Cardiac muscle cell (in vitro differentiated cells and primary cell): Measurements from ENCODE around the gene DCAF16. TPM values are rescaled to one million over a fixed set of nuclear protein-coding genes. Genes with fewer than 3 reads are reported as not detected.

Experiments used
- DNase-seq, 2 donors: peaks; one replicate each; pipeline versions ENCODE4 v3.0.0 to v3.0.0-alpha.2; 2010 to 2017; ENCODE audit warnings: low read depth in 1 of 2, low spot score in 1 of 2
- H3K27ac ChIP-seq: fragments of 200-600 bp; sonication (generic); 2 replicates; pipeline ENCODE4 v1.5.1; 2016
- H3K27me3 ChIP-seq: fragments of 200-600 bp; sonication (generic); 2 replicates; pipeline ENCODE4 v1.6.0; 2016; ENCODE audit warnings: control low read depth
- H3K36me3 ChIP-seq: fragments of 200-600 bp; sonication (generic); 2 replicates; pipeline ENCODE4 v1.5.1; 2016; ENCODE audit warnings: control low read depth
- H3K4me1 ChIP-seq: fragments of 200-600 bp; sonication (generic); 2 replicates; pipeline ENCODE4 v1.8.1; 2017; ENCODE audit warnings: low read depth, mild to moderate bottlenecking, mixed run types
- H3K4me3 ChIP-seq: fragments of 200-600 bp; sonication (generic); 2 replicates; pipeline ENCODE4 v1.5.1; 2016; ENCODE audit warnings: mild to moderate bottlenecking
- H3K9me3 ChIP-seq: fragments of 200-600 bp; sonication (generic); 2 replicates; pipeline ENCODE4 v1.5.1; 2017; ENCODE audit warnings: low read depth, mild to moderate bottlenecking, control low read depth
- CTCF ChIP-seq: IDR thresholded peaks from 2 replicates; pipeline ENCODE4 v1.5.1; 2012; ENCODE audit warnings: low read depth, mild to moderate bottlenecking, low read length
- polyA plus RNA-seq: library from polyadenylated mRNA; unstranded; fragments of >200 nt; fragmentation: Nextera tagmentation; extraction: Ambion mirVana; gene quantifications from 2 replicates; pipeline ENCODE4 v1.2.1, GENCODE V29; 2016
- total RNA-seq: library from RNA; depleted of rRNA; stranded (reverse); fragments of >200 nt; gene quantifications from 2 replicates; pipeline ENCODE4 v1.2.3, GENCODE V29; 2016

Gene DCAF16
- total and polyA plus RNA-seq, 2 experiments from 2014 or later: 17.9 to 76.6 TPM

- Histone ChIP-seq H3K4me1 (no peaks in the 10 kb centered on the region), H3K4me3 (no peak overlapping the region), H3K9me3 (no peaks in the 10 kb centered on the region), H3K27me3 (no peaks in the 10 kb centered on the region), H3K36me3 (no peaks in the 10 kb centered on the region), H3K27ac (no peak overlapping the region)
- no peak for DNase-seq
- TF ChIP-seq CTCF: no peak
Measured at GRCh38 chr4:17763416-17763815, 47.1 kb downstream of the DCAF16 start.

GRCh38 chr4:17762726-17763125, 47.8 kb downstream of the DCAF16 start:
- peak; percentile 45 for TF ChIP-seq CTCF
- H3K4me3 ChIP-seq: no peak overlapping the region
- H3K27me3 ChIP-seq: no peaks in the 10 kb centered on the region
- peak; percentile 17 to 72 for DNase-seq
- no peaks in the 10 kb centered on the region for H3K36me3 ChIP-seq
- no peak overlapping the region for H3K27ac ChIP-seq
- no peaks in the 10 kb centered on the region for H3K9me3 ChIP-seq
- H3K4me1 ChIP-seq: no peaks in the 10 kb centered on the region

- Histone ChIP-seq H3K4me3 (no peak overlapping the region), H3K27me3 (peaks cover 3% of the 10 kb centered on the region), H3K27ac (no peak overlapping the region), H3K36me3 (no peaks in the 10 kb centered on the region), H3K9me3 (no peaks in the 10 kb centered on the region), H3K4me1 (no peaks in the 10 kb centered on the region)
- TF ChIP-seq CTCF: no peak
- no peak for DNase-seq
Measured at GRCh38 chr4:17761062-17761461, 49.5 kb downstream of the DCAF16 start.

- DNase-seq: no peak
- Histone ChIP-seq H3K9me3 (no peaks in the 10 kb centered on the region), H3K27ac (no peak overlapping the region), H3K4me1 (no peaks in the 10 kb centered on the region), H3K4me3 (no peak overlapping the region), H3K36me3 (no peaks in the 10 kb centered on the region), H3K27me3 (peaks cover 3% of the 10 kb centered on the region)
- TF ChIP-seq CTCF: no peak
Measured at GRCh38 chr4:17760626-17761025, 49.9 kb downstream of the DCAF16 start.

GRCh38 chr4:17758485-17758884, 52.1 kb downstream of the DCAF16 start:
- Histone ChIP-seq H3K36me3 (no peaks in the 10 kb centered on the region), H3K4me1 (no peaks in the 10 kb centered on the region), H3K27me3 (peaks cover 3% of the 10 kb centered on the region), H3K27ac (no peak overlapping the region), H3K9me3 (no peaks in the 10 kb centered on the region), H3K4me3 (no peak overlapping the region)
- TF ChIP-seq CTCF: no peak
- DNase-seq: no peak

GRCh38 chr4:17757621-17758020, 52.9 kb downstream of the DCAF16 start:
- Histone ChIP-seq H3K4me1 (no peaks in the 10 kb centered on the region), H3K27ac (no peak overlapping the region), H3K27me3 (peaks cover 3% of the 10 kb centered on the region), H3K4me3 (no peak overlapping the region), H3K36me3 (no peaks in the 10 kb centered on the region), H3K9me3 (no peaks in the 10 kb centered on the region)
- no peak for TF ChIP-seq CTCF
- DNase-seq: no peak
